KOPT-K1 (cell line): ENCODE data around the gene BANP.
A peak's percentile ranks its signal among the peaks of the same experiment; 100 is the strongest.
"Not testable (repeated sequence)": the region's sequence is repeated elsewhere in the genome, so short reads cannot be mapped to it uniquely, and the experiment has no call there.

Experiments used
- H3K27ac ChIP-seq: fragments of 200-600 bp; sonication (generic); 2 replicates; pipeline ENCODE4 v1.5.1; 2016; ENCODE audit warnings: antibody characterized with exemption, mild to moderate bottlenecking, low read depth, low read length; ENCODE audit not compliant: poor library complexity, severe bottlenecking
- H3K36me3 ChIP-seq: fragments of 200-600 bp; sonication (generic); 2 replicates; pipeline ENCODE4 v1.5.1; 2017; ENCODE audit warnings: antibody characterized with exemption, mild to moderate bottlenecking, low read length, moderate library complexity; ENCODE audit not compliant: insufficient read depth
- H3K9me3 ChIP-seq: fragments of 200-600 bp; sonication (generic); 2 replicates; pipeline ENCODE4 v1.5.1; 2017; ENCODE audit warnings: antibody characterized with exemption, low read length, mild to moderate bottlenecking; ENCODE audit not compliant: insufficient read depth, poor library complexity, severe bottlenecking

BANP gene

GRCh38 chr16:87936375-87937230, 14.6 kb upstream of the BANP start, which contains the start of gene CA5A:
TSS of gene CA5A (minus strand) at chr16:87936529. CDS start at chr16:87936450, 79 bp downstream.
- Histone ChIP-seq H3K9me3 (no peaks in the 10 kb centered on the region), H3K27ac (no peak within 1 kb of the TSS), H3K36me3 (no peaks in the 10 kb centered on the region)

- not testable (repeated sequence) for H3K36me3 ChIP-seq, H3K9me3 ChIP-seq, H3K27ac ChIP-seq
These were observed 14.0 kb upstream of the BANP start for GRCh38 chr16:87937231-87937542.

GRCh38 chr16:87938412-87938949, 12.8 kb upstream of the BANP start:
- no peaks in the 10 kb centered on the region for H3K9me3 ChIP-seq
- no peaks in the 10 kb centered on the region for H3K36me3 ChIP-seq
- H3K27ac ChIP-seq, result no peak overlapping the region

- Histone ChIP-seq H3K36me3 (no peaks in the 10 kb centered on the region), H3K27ac (no peak overlapping the region), H3K9me3 (no peaks in the 10 kb centered on the region)
These were observed 11.4 kb upstream of the BANP start for GRCh38 chr16:87939562-87940423.

GRCh38 chr16:87942680-87943079, 8.6 kb upstream of the BANP start:
- Histone ChIP-seq H3K9me3 (no peaks in the 10 kb centered on the region), H3K27ac (no peak overlapping the region), H3K36me3 (no peaks in the 10 kb centered on the region)

- Histone ChIP-seq H3K36me3 (no peaks in the 10 kb centered on the region), H3K27ac (no peak overlapping the region)
These were observed 5.7 kb upstream of the BANP start for GRCh38 chr16:87945351-87946042.

GRCh38 chr16:87946596-87947347, 4.5 kb upstream of the BANP start:
- no peaks in the 10 kb centered on the region for H3K36me3 ChIP-seq
- H3K9me3 ChIP-seq, result no peaks in the 10 kb centered on the region
- no peak overlapping the region for H3K27ac ChIP-seq

More at GRCh38 chr16:87945351-87946042, 5.7 kb upstream of the BANP start:
- H3K9me3 ChIP-seq, result no peaks in the 10 kb centered on the region

GRCh38 chr16:87947356-87948118, 3.7 kb upstream of the BANP start:
- Histone ChIP-seq H3K27ac (no peak overlapping the region), H3K36me3 (no peaks in the 10 kb centered on the region), H3K9me3 (no peaks in the 10 kb centered on the region)

GRCh38 chr16:87948119-87948545, 3.1 kb upstream of the BANP start:
- Histone ChIP-seq H3K36me3 (peaks cover under 1% of the 10 kb centered on the region; the same call in 1 of the 2 replicates), H3K27ac (no peak overlapping the region), H3K9me3 (no peaks in the 10 kb centered on the region)

GRCh38 chr16:87948735-87949070, 2.5 kb upstream of the BANP start:
- H3K27ac ChIP-seq, result no peak overlapping the region

GRCh38 chr16:87949071-87949744, 2.0 kb upstream of the BANP start:
- H3K9me3 ChIP-seq, result no peaks in the 10 kb centered on the region
- peaks cover 11% of the 10 kb centered on the region for H3K36me3 ChIP-seq
- H3K27ac ChIP-seq, result no peak overlapping the region

More at GRCh38 chr16:87948735-87949070, 2.5 kb upstream of the BANP start:
- peaks cover 6% of the 10 kb centered on the region; the same call in 1 of the 2 replicates for H3K36me3 ChIP-seq
- no peaks in the 10 kb centered on the region for H3K9me3 ChIP-seq

- Histone ChIP-seq H3K9me3 (no peaks in the 10 kb centered on the region), H3K36me3 (peaks cover 19% of the 10 kb centered on the region), H3K27ac (peak overlapping the region; percentile 96)
These were observed 611 bp downstream of the BANP start for GRCh38 chr16:87951552-87952538.
